Lower leg skin (tissue), 4 donors: Measurements from ENCODE around the gene LRRC49. TPM values are rescaled to one million over a fixed set of nuclear protein-coding genes. Genes with fewer than 3 reads are reported as not detected.

Experiments
- DNase-seq, 2 donors: peaks; one replicate each; pipeline ENCODE4 v3.0.0-alpha.2; 2019; ENCODE audit warnings: low spot score in 2 of 2
- H3K4me3 ChIP-seq: fragments of 200-600 bp; sonication (generic); 2 replicates; pipeline ENCODE4 v1.5.1; 2017; ENCODE audit warnings: mild to moderate bottlenecking, low read depth; ENCODE audit not compliant: poor library complexity, severe bottlenecking
- POLR2A ChIP-seq, 2 donors: fragments of 450-650 bp; IDR thresholded peaks; one replicate each; pipeline ENCODE4 v1.6.1; 2016 to 2017; ENCODE audit warnings: antibody characterized with exemption in 2 of 2, mild to moderate bottlenecking in 1 of 2, moderate library complexity in 1 of 2
- WGBS, 2 donors: methylation state at CpG; one replicate each; pipeline ENCODE4 v1.1.5; 2018; 5-methylcytosine and 5-hydroxymethylcytosine counted together
- intact Hi-C: fragments of 100-400 bp; cut with DNase I; formaldehyde crosslinking; loops from one replicate; pipeline ENCODE4 v1.15.0; 2023; ENCODE audit warnings: low total_unique reads
- total RNA-seq, 4 donors: library from RNA; depleted of rRNA; stranded (reverse); fragments of >200 nt; gene quantifications; one replicate each; pipeline ENCODE4 v1.1.0, GENCODE V29; 2016
- TF ChIP-seq, protein P1 (sequence below), 3 donors: fragments of 450-650 bp; IDR thresholded peaks; one replicate each; pipeline ENCODE4 v1.5.1; 2016; ENCODE audit warnings: antibody characterized with exemption in 3 of 3, mild to moderate bottlenecking in 3 of 3, moderate library complexity in 2 of 3

Gene LRRC49
- total RNA-seq, 4 donors from 2014 or later, result 1.9 to 6.1 (median 5.3) TPM

DNA sequence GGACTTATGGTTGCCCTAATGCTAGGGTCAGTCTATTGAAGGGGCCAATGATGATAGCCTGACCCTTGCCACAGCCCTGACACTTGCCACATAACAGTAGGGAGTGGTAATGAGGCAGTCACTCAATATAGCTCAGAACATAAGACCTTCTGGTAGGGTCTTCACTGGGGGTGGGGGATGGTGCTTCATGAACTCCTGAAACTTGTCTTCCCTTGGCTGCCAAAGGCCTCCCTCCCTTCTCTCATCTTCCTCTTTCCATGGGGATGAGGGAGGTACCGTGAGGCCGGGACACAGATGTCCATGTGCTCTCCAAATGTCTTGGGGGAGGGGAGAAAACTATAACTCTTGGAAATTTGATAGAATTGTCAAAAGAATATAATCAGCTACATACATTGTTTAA, 201.5 kb downstream of the LRRC49 start:
- intact Hi-C loops, result no loop called here
- no peak overlapping the region for H3K4me3 ChIP-seq
- TF ChIP-seq, protein P1, sequence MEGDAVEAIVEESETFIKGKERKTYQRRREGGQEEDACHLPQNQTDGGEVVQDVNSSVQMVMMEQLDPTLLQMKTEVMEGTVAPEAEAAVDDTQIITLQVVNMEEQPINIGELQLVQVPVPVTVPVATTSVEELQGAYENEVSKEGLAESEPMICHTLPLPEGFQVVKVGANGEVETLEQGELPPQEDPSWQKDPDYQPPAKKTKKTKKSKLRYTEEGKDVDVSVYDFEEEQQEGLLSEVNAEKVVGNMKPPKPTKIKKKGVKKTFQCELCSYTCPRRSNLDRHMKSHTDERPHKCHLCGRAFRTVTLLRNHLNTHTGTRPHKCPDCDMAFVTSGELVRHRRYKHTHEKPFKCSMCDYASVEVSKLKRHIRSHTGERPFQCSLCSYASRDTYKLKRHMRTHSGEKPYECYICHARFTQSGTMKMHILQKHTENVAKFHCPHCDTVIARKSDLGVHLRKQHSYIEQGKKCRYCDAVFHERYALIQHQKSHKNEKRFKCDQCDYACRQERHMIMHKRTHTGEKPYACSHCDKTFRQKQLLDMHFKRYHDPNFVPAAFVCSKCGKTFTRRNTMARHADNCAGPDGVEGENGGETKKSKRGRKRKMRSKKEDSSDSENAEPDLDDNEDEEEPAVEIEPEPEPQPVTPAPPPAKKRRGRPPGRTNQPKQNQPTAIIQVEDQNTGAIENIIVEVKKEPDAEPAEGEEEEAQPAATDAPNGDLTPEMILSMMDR (IDR thresholded peaks at IDR 0.05), result no peak
- TF ChIP-seq POLR2A (IDR thresholded peaks at IDR 0.05), result no peak
- 82 to 88% methylated on average over 2 of the region's 2 CpGs for WGBS, 2 donors
- no peak for DNase-seq

DNA sequence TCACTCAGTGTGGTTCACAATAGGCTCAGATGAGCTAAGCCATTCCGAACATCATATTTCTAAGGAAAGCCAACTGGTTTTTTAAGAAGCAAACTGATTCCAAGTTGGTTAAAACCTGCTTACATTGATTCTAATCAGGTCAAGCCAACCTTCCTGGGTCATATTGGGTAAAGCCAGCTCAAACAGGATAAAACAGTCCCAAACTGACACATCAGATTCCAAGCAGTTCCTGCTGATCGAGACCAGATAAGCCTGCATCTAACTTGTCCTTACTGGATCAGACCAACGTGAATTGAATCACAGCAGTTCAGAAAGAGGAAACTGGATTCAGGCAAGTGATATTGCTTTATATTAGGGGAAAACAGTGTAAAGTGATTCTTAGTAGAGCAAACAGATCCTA, 204.1 kb downstream of the LRRC49 start:
- WGBS, 2 donors, result 27 to 39% methylated on average over 3 of the region's 3 CpGs

DNA sequence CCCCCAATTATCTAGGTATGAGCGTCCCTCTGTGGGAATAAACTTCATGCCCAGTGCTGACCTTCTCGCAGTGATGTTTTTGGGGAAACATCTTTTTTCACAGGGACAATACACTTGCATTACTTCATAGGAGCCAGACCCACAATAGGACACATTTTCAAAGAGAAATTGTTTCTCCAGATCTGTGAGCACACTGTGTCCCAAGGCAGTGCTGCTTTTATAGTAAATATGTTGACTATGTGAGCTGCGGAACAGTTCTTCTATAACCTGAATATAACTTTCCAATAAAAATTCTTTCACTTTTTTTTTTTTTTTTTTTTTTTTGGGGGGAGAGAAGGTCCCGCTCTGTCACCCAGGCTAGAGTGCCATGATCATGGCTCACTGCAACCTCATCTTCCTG, 205.3 kb downstream of the LRRC49 start:
- intact Hi-C loops, result no loop called here
- TF ChIP-seq, protein P1 (IDR thresholded peaks at IDR 0.05), result no peak
- H3K4me3 ChIP-seq, result no peak overlapping the region
- no peak for DNase-seq
- WGBS, 2 donors, result 97% methylated on average over 4 of the region's 4 CpGs

More for the DNA sequence above, 204.1 kb downstream of the LRRC49 start:
- TF ChIP-seq, protein P1 (IDR thresholded peaks at IDR 0.05), result no peak
- TF ChIP-seq POLR2A (IDR thresholded peaks at IDR 0.05), result no peak
- DNase-seq, result no peak
- no peak overlapping the region for H3K4me3 ChIP-seq
- intact Hi-C loops, result no loop called here

DNA sequence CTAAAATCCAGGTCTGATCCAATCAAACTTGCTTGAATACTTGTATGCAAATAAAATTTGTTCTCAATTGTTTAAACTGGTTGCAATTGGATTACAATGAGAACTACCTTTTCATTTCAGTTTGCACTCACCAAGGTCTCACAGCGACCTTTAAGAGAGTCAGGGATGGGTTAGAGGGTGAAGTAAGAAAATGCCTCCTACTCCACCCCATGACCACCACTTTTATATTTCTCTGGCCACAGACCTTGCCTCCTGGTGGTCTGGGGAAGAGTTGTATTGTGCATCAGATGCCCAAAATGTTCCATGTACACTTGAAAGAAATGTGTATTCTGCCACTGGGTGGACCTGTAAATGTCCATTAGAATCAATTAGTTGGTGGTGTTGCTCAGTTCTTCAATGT, 206.3 kb downstream of the LRRC49 start:
- WGBS, 2 donors, result 93 to 100% methylated on average over 1 of the region's 1 CpG
- no peak for TF ChIP-seq POLR2A (IDR thresholded peaks at IDR 0.05)
- TF ChIP-seq, protein P1 (IDR thresholded peaks at IDR 0.05), result no peak
- no peak for DNase-seq
- intact Hi-C loops, result no loop called here
- H3K4me3 ChIP-seq, result no peak overlapping the region

Other genes starting within 250 kb of the LRRC49 start
- 10 to 100 TPM; 37.8 to 47.3 (median 42.1) TPM for gene UACA, start 129.3 kb upstream of the LRRC49 start, total RNA-seq
- gene LARP6, start 38.7 kb upstream of the LRRC49 start, total RNA-seq, result 10 to 100 TPM in 2 of 4 donors, 1 to 10 TPM in 2; 4.9 to 22.3 (median 14.5) TPM
- 1 to 10 TPM; 2.0 to 4.5 (median 2.9) TPM for gene THAP10, start 393 bp upstream of the LRRC49 start, total RNA-seq
- gene THSD4, start 222.6 kb downstream of the LRRC49 start, total RNA-seq, result 10 to 100 TPM in 3 of 4 donors, 1 to 10 TPM in 1; 9.3 to 39.2 (median 32.8) TPM